ENCODE measurements around the gene UBD.

UBD gene

GRCh38 chr6:29522227-29522626, 37.3 kb downstream of the UBD start:
- no peak for DNase-seq

GRCh38 chr6:29521006-29521680, 38.4 kb downstream of the UBD start:
- no peak for DNase-seq

GRCh38 chr6:29520232-29520631, 39.3 kb downstream of the UBD start:
- DNase-seq = no peak

GRCh38 chr6:29519291-29520010, 40.1 kb downstream of the UBD start:
- DNase-seq = no peak

- no peak for DNase-seq
These were observed 41.6 kb downstream of the UBD start for GRCh38 chr6:29517728-29518440.

- no peak for DNase-seq
These were observed 42.3 kb downstream of the UBD start for GRCh38 chr6:29517245-29517644.

- no peak for DNase-seq
These were observed 43.4 kb downstream of the UBD start for GRCh38 chr6:29516108-29516507.

- no peak for DNase-seq
These were observed 48.7 kb downstream of the UBD start for GRCh38 chr6:29510746-29511300.

GRCh38 chr6:29510202-29510601, 49.3 kb downstream of the UBD start:
- DNase-seq = no peak

- no peak for DNase-seq
These were observed 49.8 kb downstream of the UBD start for GRCh38 chr6:29509711-29510110.

- no peak for DNase-seq
These were observed 50.3 kb downstream of the UBD start for GRCh38 chr6:29509239-29509638.

GRCh38 chr6:29507319-29507718, 52.2 kb downstream of the UBD start:
- no peak for DNase-seq

- no peak for DNase-seq
These were observed 53.0 kb downstream of the UBD start for GRCh38 chr6:29506446-29507067.

GRCh38 chr6:29505808-29506207, 53.7 kb downstream of the UBD start:
- no peak for DNase-seq

Data from right kidney (tissue), 1 donor.